HG03097 (cell line): ENCODE results near the gene HPCAL1.

Experiments used
- ATAC-seq: cut with Tn5 transposase; IDR thresholded peaks from one replicate; pipeline ENCODE4 v1.9.1; 2021; ENCODE audit not compliant: unreplicated experiment, low FRiP score

Gene HPCAL1

DNA sequence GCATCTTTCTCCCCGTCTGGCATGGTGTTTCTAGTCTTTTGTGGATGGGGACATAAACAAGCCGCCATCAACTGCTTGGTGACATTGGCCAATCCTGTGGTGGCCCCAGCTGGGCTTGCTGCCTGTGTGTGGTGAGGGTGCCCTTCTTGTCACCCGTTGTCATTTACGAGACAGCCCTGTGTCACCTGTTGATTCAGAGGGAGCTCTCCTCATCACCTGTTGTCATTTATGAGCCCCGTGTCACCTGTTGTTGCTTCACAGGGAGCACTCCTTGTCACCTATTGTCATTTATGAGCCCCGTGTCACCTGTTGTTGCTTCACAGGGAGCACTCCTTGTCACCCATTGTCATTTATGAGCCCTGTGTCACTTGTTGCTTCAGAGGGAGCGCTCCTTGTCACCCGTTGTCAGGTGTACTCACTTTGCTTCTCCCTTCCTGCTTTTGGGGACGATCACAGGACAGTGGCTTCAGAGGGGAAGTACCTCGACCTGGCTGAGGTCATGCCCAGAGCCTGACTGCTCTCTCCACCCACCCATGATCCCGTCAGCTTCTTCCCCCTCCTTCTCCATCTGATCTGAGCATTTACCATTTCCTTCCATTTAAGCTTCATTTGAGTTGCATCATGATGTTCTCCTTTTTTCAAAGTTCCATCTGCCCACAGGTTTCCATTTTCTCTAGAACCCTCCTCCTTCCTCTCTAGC, 29.1 kb downstream of the HPCAL1 start:
- peak; percentile 54 for ATAC-seq

DNA sequence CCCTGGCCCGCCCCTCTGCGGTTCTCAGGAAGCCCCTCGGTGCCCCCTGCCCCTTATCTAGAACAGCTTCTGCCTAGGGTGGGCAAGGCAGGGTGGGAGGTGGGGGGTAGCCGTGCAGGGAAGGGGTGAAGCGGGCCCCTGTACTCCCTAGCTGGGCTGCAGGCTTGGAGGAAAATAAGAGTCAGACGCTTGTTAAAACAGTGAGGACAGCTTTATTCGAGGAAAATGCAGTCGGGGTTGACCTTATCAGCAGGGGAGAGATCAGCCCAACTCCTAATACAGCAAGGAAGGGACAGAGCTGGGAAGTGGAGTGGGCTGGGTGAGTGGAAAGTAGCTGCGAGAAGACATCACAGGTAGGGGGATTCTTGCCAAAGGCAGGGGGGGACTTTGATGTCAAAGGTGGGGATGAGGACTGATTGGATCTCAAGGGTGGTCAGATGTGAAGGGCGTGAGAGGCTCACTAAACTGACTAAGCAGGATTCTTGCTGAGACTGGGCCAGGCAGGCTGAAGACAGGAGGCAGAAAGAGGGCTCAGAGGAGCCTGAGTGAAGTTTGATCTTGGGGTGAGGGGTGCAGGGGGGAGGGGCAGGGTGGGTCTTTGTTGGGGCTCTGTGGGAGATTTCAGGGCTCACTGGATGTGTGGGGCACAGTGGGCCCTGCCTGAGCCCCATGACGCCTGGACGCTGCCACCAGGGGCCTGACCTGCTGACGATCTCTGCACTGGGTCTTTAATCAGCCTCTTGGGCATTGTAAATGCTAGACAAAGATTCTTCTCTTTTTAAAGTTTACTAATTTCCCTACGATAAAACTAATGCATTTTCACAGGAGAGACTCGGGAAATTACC, 29.9 kb downstream of the HPCAL1 start:
- ATAC-seq, result no peak

- ATAC-seq, result no peak
These were observed 30.5 kb downstream of the HPCAL1 start for GRCh38 chr2:10333247-10333613.

DNA sequence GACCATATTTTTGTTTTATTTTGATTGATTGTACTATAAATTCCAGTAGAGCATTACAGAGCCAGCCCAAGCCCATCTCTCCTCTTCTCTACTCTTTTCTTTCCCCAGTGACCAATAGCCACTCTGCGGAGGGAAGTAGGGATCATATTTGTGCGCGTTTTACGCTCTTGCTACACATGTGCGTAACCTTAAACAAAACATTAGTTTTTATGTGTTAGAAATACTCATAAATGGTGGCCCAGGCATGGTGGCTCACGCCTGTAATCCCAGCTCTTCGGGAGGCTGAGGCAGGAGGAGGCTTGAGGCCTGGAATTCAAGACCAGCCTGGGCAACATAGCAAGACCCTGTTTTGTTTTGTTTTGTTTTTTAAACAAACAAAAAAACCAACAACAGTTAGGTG, 31.3 kb downstream of the HPCAL1 start:
- no peak for ATAC-seq

DNA sequence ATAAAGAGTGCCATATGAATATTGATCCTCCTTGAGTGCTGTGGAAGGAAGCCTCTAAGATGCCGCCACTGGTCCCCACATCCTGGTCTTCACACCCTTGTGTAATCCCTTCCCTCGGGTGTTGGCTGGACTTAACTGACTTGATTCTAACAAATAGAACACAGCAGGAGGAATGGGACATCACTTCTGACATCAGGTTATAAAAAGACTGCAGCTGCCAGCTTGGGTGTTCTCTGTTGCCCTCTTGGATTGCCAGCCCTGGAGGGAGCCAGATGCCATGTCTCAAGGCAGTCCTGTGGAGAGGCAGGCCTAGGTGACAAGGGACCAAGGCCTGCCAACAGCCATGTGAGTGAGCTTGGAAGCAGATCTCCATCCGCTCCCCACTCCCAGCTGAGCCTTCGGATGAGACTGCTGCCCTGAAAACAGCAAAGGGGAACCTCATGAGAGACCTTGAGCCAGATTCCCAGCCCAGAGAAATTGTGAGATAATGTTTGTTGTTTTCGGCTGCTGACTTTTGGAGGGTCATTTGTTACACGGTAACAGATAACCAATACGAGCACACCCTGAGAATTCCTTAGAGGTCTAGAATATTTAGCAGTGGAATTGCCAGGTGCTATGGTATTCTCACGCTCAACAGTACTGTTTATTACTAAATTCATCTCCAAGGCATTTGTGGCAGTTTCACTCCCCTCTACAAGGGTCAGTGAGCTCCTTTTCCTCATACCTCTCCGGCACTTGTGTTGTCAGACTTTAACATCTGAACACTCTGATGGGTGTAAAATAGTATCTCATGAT, 32.5 kb downstream of the HPCAL1 start:
- ATAC-seq, result no peak

DNA sequence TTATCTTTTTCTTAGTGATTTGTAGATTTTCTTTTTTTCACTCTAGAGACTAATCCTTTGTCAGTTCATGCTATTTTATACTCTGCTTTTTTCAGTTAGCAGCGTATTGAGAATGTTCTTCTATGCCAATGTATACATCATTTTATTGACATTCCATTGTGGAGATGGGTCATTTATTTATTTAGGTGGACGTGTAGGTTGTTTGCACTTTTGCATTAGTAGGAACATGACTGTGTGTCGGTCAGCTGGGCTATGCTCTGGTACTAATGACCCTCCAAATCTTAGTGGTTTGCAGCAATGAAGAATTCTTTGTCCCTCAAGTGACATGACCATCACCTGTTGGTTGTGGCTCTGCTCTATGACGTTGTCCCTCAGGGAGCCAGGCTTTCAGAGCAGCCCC, 33.6 kb downstream of the HPCAL1 start:
- no peak for ATAC-seq

- ATAC-seq, result no peak
These were observed 35.0 kb downstream of the HPCAL1 start for GRCh38 chr2:10337449-10338269.

GRCh38 chr2:10338270-10339188, 35.8 kb downstream of the HPCAL1 start:
- ATAC-seq, result no peak

- no peak for ATAC-seq
These were observed 37.2 kb downstream of the HPCAL1 start for GRCh38 chr2:10339647-10340592.

- no peak for ATAC-seq
These were observed 37.9 kb downstream of the HPCAL1 start for GRCh38 chr2:10340593-10340975.

DNA sequence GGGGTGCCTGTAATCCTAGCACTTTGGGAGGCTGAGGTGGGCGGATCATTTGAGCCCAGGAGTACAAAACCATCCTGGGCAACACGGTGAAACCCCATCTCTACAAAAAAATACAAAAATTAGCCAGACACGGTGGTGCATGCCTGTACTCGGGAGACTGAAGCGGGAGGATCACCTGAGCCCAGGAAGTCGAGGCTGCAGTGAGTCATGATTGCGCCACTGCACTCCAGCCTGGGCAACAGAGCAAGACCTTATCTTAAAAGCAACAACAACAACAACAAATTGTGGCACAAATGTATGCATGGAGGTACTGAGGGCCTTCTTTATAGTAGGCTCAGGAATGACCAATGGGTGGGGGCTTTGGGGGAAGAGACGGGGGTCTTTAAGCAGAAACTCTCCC, 38.5 kb downstream of the HPCAL1 start:
- ATAC-seq, result no peak

- ATAC-seq, result no peak
These were observed 39.7 kb downstream of the HPCAL1 start for GRCh38 chr2:10342245-10342951.

DNA sequence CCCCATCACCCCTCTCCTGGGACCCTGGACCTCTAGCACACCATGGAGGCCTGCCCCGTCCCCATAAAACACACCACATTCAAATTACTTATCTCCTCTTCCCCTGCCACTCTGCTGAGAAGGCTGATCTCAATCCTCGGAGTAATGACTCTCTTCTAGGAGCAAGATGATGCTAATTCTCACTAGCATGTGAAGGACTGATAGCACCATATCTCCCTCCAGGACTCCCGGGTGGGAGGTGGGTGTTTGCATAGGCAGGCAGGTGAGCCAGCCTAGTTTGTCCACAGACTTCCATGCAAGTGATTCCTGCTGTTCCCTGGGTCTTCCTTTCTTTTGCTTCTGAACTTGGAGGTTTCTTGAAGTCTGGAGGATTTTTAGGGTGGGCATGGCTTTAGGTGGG, 40.5 kb downstream of the HPCAL1 start:
- no peak for ATAC-seq

DNA sequence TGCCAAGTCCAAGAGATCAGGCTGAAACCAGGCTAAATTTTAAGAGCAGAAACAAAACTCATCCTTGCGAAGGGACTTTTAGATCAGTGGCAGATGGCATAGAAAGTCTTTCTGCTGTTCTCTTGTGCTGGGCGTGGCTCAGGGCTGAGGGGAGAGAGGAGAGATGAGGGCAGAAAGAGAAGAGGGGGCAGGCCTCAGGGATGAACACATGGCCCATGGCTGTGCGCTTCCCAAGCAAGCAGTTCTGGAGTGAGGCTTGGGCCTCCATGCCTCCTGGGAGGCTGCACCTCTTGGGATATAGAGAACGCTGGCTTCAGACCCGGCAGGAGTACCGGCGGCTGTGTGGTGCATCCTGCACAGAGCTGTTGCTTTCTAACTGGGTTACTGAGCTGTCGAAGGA, 41.0 kb downstream of the HPCAL1 start:
- ATAC-seq, result no peak

GRCh38 chr2:10344105-10345066, 41.7 kb downstream of the HPCAL1 start:
- no peak for ATAC-seq

GRCh38 chr2:10345126-10345525, 42.4 kb downstream of the HPCAL1 start:
- ATAC-seq, result no peak

DNA sequence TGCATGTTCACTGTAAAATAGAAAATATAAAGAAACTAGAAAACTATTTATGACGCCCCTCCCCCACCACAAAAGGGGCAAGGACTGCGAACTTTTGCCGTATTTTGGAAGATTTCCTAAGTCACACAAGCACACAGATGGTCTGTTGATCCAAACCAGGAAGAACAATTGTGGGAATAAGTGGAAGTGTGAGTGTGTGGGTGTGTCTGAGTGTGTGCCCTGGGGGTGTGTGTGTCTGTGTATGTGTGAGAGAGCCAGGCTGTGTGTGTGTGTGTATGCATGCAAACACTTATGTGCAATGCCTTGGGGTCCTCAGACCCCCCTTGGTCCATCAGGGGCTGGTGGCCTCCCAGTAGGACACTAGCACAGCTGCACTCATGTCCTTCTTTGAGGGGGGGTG, 43.1 kb downstream of the HPCAL1 start:
- no peak for ATAC-seq
